ENCODE measurements around the gene RNU6-1. TPM values are rescaled to one million over a fixed set of nuclear protein-coding genes. Genes with fewer than 3 reads are reported as not detected.

Gene RNU6-1
- polyA plus RNA-seq, 3 donors = not detected

DNA sequence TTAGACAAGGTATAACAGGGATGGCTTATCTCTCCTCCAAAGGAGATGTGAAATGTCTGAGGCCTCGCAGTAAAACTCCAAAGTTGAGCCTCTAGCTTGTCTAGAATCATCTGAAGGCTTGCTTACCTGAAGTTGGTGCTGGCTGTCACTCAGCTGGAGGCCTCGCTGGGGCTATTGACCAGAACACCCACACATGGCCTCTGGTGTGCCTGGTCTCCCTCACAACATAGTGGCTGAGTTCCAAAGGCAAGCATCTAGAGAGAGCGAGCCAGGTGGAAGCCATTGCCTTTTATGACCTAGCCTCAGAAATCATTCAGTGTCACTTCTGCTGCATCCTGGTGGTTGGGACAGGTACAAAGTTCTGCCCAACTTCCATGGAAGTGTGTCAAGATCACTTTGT is 17.4 kb upstream of the RNU6-1 start:
- Histone ChIP-seq H3K36me3 (replicated peaks in 1 of 2; ENCODE audit: control insufficient read depth in 1 of 2, insufficient read depth in 2 of 2, low read length in 2 of 2) (no peaks in the 10 kb centered on the region), H4K20me1 (ENCODE audit: insufficient read depth, low read length) (no peaks in the 10 kb centered on the region), H3K9ac (ENCODE audit: insufficient read depth, low read length, poor library complexity, severe bottlenecking) (no peak overlapping the region), H3K27me3 (ENCODE audit: control insufficient read depth in 2 of 2, insufficient read depth in 2 of 2, low read length in 2 of 2) (no peaks in the 10 kb centered on the region), H3K9me3 (replicated peaks in 1 of 2; ENCODE audit: control insufficient read depth in 1 of 2, insufficient read depth in 1 of 2, low read length in 2 of 2) (peaks cover 0 to 7% of the 10 kb centered on the region in 2 donors), H2AFZ (ENCODE audit: insufficient read depth, low read depth, low read length, poor library complexity, severe bottlenecking) (no peak overlapping the region), H3K79me2 (ENCODE audit: insufficient read depth, low read length) (no peaks in the 10 kb centered on the region), H3K4me3 (replicated peaks in 1 of 3; ENCODE audit: low read depth in 2 of 3, low read length in 3 of 3) (no peak overlapping the region), H3K4me1 (ENCODE audit: control insufficient read depth in 1 of 2, insufficient read depth in 2 of 2, low read length in 2 of 2) (no peaks in the 10 kb centered on the region), H3K27ac (ENCODE audit: low read depth in 1 of 2, low read length in 2 of 2) (no peak overlapping the region), H3K4me2 (replicated peaks; ENCODE audit: extremely low read depth, low read length, poor library complexity, severe bottlenecking) (no peak overlapping the region)
- WGBS (ENCODE audit: insufficient coverage) = 100% methylated on average over 3 of the region's 3 CpGs
- Mint-ChIP-seq H3K4me3 (no peak overlapping the region), H3K4me1 (no peaks in the 10 kb centered on the region), H3K27ac (peak overlapping the region in 1 of 7 donors; percentile 50), H3K9me3 (peaks cover 2 to 7% (median 6%) of the 10 kb centered on the region in 7 donors), H3K27me3 (ENCODE audit: low read depth in 3 of 3) (peaks cover 1 to 5% (median 4%) of the 10 kb centered on the region in 3 donors), H3K36me3 (peaks cover 0 to 4% of the 10 kb centered on the region in 2 donors)
- TF ChIP-seq, protein P1, sequence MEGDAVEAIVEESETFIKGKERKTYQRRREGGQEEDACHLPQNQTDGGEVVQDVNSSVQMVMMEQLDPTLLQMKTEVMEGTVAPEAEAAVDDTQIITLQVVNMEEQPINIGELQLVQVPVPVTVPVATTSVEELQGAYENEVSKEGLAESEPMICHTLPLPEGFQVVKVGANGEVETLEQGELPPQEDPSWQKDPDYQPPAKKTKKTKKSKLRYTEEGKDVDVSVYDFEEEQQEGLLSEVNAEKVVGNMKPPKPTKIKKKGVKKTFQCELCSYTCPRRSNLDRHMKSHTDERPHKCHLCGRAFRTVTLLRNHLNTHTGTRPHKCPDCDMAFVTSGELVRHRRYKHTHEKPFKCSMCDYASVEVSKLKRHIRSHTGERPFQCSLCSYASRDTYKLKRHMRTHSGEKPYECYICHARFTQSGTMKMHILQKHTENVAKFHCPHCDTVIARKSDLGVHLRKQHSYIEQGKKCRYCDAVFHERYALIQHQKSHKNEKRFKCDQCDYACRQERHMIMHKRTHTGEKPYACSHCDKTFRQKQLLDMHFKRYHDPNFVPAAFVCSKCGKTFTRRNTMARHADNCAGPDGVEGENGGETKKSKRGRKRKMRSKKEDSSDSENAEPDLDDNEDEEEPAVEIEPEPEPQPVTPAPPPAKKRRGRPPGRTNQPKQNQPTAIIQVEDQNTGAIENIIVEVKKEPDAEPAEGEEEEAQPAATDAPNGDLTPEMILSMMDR (IDR thresholded peaks at IDR 0.05) = no peak
- DNase-seq = no peak
- intact Hi-C loops (cut with micrococcal nuclease) = no loop called here

DNA sequence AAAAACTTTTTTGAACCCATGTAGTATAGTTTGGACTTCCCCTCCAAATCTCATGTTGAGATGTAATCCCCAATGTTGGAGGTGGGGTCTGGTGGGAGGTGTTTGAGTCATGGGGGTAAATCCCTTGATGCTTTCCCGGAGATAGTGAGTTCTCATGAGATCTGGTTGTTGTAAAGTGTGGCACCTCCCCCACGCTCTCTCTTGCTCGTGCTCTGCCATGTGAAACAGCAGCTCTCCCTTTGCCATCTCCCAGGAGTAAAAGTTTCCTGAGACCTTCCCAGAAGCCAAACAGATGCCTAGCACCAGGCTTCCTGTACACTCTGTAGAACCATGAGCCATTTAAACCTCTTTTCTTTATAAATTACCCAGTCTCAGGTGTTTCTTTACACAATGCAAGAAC is 16.0 kb upstream of the RNU6-1 start:
- 86% methylated on average over 1 of the region's 3 CpGs for WGBS (ENCODE audit: insufficient coverage)
- Histone ChIP-seq H4K20me1 (ENCODE audit: insufficient read depth, low read length) (no peaks in the 10 kb centered on the region), H3K9me3 (replicated peaks in 1 of 2; ENCODE audit: control insufficient read depth in 1 of 2, insufficient read depth in 1 of 2, low read length in 2 of 2) (peaks cover 7 to 19% of the 10 kb centered on the region in 2 donors), H3K36me3 (replicated peaks in 1 of 2; ENCODE audit: control insufficient read depth in 1 of 2, insufficient read depth in 2 of 2, low read length in 2 of 2) (no peaks in the 10 kb centered on the region), H3K79me2 (ENCODE audit: insufficient read depth, low read length) (no peaks in the 10 kb centered on the region), H3K4me3 (replicated peaks in 1 of 3; ENCODE audit: low read depth in 2 of 3, low read length in 3 of 3) (no peak overlapping the region), H3K9ac (ENCODE audit: insufficient read depth, low read length, poor library complexity, severe bottlenecking) (no peak overlapping the region), H3K27me3 (ENCODE audit: control insufficient read depth in 2 of 2, insufficient read depth in 2 of 2, low read length in 2 of 2) (no peaks in the 10 kb centered on the region), H2AFZ (ENCODE audit: insufficient read depth, low read depth, low read length, poor library complexity, severe bottlenecking) (no peak overlapping the region), H3K4me2 (replicated peaks; ENCODE audit: extremely low read depth, low read length, poor library complexity, severe bottlenecking) (no peak overlapping the region), H3K27ac (ENCODE audit: low read depth in 1 of 2, low read length in 2 of 2) (no peak overlapping the region), H3K4me1 (ENCODE audit: control insufficient read depth in 1 of 2, insufficient read depth in 2 of 2, low read length in 2 of 2) (peaks cover 2 to 4% of the 10 kb centered on the region in 2 donors)
- H3K9me3 Mint-ChIP-seq = peaks cover 7 to 18% (median 15%) of the 10 kb centered on the region in 7 donors
- H3K4me1 Mint-ChIP-seq = peaks cover 4% of the 10 kb centered on the region
- TF ChIP-seq, protein P1 (IDR thresholded peaks at IDR 0.05) = no peak
- peaks cover 1 to 7% (median 1%) of the 10 kb centered on the region in 3 donors for H3K27me3 Mint-ChIP-seq (ENCODE audit: low read depth in 3 of 3)
- H3K4me3 Mint-ChIP-seq = no peak overlapping the region
- intact Hi-C loops (cut with micrococcal nuclease) = no loop called here
- H3K27ac Mint-ChIP-seq = no peak overlapping the region
- peaks cover 0 to 4% of the 10 kb centered on the region in 2 donors for H3K36me3 Mint-ChIP-seq
- DNase-seq = no peak

Measured in CD14-positive monocyte (primary cell).